Kidney tubule cell (primary cell): ENCODE measurements around the gene PPP2R1B.
"Not testable (repeated sequence)": the region's sequence is repeated elsewhere in the genome, so short reads cannot be mapped to it uniquely, and the experiment has no call there.

Experiments used
- DNase-seq: peaks from one replicate; pipeline ENCODE4 v3.0.0-alpha.2; 2018; ENCODE audit warnings: low spot score

The PPP2R1B gene

DNA sequence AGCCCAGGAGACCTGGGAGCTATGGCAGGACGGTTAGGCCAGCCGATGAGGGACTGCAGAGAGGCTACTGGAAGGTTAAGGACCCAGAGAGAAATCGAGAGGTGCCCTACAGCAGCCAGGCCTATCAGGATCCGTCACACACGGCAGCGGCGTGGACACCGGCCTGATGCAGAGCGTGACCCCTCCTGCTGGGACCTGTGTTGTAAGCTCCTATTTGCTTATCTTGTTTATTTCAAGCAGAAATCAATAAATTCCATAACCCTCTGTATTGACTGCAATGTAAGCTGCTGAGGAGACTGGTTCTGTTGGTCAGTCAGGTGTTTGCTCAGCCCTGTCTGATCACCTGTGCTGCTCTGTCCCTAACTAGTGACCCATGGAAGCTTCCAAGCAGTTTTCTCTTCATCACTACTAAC lies 39.9 kb downstream of the PPP2R1B start:
- no peak for DNase-seq

DNA sequence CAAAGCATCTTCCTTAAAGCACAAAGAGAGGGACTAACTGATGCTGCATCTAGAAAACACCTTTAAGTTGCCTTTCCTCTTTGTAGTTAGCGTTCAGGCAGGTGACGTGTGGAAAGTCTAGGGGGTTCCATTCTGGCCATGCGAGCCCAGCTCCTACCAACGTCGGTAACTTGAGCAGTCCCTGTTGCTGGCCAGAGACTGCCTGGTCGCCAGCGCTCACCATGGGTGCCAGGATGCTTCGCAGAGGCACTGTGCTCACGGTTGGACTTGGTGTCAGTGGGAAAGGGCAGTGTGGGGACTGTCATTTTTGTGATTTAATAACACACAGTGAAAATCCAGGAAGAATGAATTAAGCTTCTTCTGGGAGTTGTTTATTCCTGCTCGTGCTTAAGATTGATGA lies 40.6 kb downstream of the PPP2R1B start:
- DNase-seq: no peak

DNA sequence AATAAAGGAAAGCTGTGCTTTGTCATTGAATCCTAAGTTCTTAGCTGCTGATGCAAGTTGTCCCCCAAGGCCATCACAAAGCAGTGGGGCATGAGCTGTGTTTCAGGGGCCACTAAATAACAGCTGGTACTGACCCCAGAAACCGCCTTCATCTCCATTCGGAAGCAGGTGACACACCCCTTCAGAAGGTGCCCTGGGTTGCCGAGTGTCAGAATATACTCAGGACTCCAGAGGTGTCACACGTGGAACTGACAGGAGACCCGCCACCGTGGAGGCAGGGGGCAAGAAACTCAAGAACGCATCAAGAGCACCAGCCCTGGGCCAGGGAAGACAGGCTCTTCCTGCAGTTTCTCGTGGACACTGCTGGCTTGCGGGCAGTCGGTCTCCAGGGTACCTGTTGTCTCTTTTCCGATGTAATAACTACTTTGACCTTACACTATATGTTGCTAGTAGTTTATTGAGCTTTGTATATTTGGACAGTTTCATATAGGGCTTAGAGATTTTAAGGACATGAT lies 41.5 kb downstream of the PPP2R1B start:
- no peak for DNase-seq

- no peak for DNase-seq
Observed at GRCh38 chr11:111723595-111723994, 42.6 kb downstream of the PPP2R1B start.

- DNase-seq: no peak
Observed at GRCh38 chr11:111722501-111722900, 43.7 kb downstream of the PPP2R1B start.

DNA sequence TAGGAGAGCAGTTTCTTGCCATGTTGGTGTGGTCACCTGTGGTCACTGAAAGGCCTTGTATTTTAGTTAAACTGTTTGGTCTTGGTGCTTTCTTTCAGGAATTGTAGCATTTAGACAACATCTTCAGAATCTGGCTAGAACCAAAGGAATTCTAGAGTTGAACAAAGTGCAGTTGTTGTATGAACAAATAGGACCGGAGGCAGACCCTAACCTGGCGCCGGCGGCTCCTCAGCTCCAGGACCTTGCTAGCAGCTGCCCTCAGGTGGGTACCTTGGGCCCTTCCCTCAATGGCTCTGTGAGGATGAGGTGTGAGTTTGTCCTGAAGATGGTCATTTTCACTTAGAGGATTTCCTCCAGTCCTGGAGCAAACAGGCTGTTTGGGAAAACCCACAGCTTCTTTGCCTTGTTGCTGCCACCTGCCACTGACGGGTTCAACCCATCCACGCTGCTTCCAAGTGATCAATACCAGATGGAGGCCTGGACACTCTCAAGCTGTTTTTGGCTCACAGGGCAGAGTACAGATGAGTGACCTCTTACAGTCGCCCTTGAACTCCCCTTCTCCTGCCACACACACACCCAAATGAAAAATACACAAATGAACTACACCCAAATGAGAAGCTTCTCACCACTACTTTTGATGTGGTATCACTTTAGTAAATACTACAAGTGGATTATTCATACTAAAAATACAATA lies 45.2 kb downstream of the PPP2R1B start:
- no peak for DNase-seq

- DNase-seq: no peak
Observed at GRCh38 chr11:111719379-111719778, 46.8 kb downstream of the PPP2R1B start.

DNA sequence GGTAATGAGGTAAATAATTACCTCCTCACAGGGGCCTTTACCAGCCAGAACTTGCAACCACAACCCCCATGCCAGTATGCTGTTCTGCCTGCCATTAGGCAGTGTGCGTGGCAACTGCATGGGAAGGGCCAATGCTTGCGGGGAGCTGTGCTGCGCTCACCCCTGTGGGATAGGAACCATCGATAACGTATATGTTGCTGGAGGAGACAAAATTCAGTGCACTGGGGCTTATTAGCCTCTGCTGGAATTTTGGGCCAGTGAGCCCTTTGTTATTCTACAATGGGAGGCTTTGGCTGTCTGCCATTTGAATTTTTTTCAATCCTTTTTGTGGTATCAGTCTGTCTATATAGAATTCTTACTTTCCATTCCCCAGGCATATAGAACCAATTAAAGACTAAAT lies 47.3 kb downstream of the PPP2R1B start:
- DNase-seq: no peak

GRCh38 chr11:111718436-111718835 lies 47.8 kb downstream of the PPP2R1B start:
- DNase-seq: peak; percentile 87

DNA sequence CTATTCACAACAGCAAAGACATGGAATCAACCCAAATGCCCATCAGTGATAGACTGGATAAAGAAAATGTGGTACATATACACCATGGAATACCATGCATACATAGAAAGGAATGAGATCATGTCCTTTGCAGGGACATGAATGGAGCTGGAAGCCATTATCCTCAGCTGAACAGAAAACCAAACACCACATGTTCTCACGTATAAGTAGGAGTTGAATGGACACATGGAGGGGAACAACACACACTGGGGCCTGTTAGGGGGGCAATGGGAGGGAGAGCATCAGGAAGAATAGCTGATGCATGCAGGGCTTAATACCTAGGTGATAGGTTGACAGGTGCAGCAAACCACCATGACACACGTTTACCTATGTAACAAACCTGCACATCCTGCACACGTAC lies 48.5 kb downstream of the PPP2R1B start:
- not testable (repeated sequence) for DNase-seq

DNA sequence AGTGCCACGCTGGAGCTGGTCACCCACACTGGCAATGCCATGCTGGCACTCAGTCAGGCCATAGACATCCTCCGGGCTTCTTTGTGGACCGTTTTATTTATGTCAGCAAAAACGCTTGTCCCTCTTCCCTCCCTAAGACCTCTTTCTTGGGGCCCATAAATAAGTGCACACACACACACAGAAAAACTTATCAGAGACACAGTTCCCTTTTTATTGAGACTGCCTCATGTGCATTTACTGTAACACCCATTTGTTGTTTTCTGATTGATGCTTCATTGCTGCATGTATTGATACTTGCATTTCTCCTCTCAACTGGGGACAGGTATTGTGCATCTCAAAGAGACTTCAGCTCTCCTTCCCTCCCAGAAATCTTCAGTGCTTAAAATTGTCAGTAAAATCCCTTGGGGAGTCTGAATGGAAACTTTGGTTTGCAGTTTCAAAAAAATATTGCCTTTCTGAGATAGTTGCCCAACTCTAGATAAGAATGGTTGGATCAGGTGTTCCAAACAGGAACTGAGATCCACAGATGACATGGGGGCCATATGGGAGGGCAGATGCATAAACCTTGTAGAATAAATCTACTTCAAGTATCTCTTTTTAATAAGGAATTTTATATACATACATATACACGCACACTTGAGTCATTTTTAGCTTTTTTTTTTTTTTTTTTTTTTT lies 50.9 kb downstream of the PPP2R1B start:
- DNase-seq: no peak

DNA sequence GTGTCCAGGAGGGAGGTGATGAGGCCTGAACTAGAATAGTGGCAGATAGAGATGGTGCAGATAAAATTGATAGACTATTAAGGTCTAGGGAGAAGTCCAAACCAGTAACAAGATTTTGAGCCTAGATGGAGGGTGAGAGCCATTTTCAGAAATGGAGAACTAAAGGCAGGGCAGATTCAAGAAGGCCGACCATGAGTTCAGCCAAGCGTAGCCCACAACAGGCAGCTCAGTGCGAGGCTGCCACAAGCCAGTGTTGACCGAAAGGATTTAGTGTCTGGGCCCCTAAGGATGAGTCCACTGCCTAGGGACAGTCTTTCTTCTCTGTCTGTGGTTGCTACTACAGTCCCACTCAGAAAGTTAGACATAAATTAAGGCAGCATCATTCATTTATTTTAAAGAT lies 51.7 kb downstream of the PPP2R1B start:
- no peak for DNase-seq

DNA sequence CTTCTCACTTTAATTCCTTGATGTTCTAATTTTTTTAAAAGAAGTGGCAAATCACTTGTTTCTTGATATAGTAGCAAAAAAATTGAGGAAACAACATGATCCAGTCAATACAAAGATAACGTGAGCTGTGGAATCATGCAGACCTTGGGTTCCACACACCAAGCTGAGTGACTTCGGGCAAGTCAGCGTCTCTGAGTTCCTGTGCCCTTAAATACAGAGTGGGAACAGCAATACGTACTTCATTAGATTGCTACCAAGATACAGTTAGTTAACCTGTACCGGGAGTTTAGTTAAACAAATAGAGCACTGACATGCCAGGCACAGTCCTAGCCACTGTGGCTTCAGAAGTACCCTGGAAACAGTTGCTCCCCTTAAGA lies 58.5 kb downstream of the PPP2R1B start:
- no peak for DNase-seq

- DNase-seq: no peak
Observed at GRCh38 chr11:111707039-111707690, 59.0 kb downstream of the PPP2R1B start.

GRCh38 chr11:111703576-111703975 lies 62.6 kb downstream of the PPP2R1B start:
- DNase-seq: no peak

- DNase-seq: no peak
Observed at GRCh38 chr11:111702623-111703022, 63.6 kb downstream of the PPP2R1B start.

GRCh38 chr11:111700162-111700561 lies 66.0 kb downstream of the PPP2R1B start:
- DNase-seq: no peak

DNA sequence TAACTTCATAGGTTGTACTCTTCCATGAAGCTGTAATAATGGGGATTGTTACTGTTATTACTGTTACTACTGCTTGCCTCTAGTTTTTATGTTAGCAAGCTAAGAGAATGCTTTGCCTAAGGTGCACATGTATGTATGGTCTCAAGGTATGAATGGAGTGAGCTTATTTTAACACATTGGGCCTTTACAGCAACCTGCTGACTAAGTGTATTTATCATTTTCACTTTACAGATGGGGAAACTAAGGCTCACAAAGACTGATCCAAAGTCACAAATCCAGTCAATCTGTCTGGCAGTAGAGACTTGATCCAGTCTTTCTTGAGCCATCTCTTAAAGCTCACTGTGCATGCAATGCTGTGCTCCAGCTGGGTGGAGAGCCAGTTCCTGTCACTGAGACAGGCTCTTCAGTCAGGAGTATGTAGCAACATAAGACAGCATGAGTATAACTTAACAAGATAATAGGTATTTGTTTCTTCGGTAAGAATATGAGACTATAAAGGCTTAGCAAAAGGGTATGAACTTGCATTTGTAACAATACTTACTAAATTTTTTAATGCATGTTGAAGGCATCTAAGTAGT lies 66.5 kb downstream of the PPP2R1B start:
- no peak for DNase-seq

GRCh38 chr11:111698852-111699559 lies 67.2 kb downstream of the PPP2R1B start:
- no peak for DNase-seq

DNA sequence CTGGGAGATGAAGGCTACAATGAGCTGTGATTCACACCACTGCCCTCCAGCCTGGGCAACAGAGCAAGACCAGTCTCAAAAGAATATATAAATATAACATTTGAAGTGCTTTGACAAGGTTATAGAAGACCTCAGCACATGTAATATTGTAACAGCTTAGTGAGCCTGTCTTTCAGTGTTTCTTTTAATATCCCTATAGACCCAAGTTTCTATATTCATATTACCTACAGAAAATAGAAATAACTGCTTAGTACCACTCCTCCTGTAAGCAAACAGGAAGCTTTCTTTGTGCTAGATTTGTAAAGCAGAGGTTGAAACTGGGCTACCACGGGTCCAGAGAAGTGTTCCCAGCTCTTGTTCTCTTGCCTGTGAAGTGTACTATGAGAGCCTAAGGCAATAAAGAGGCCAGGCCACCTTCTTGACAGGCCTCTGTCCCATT lies 68.2 kb downstream of the PPP2R1B start:
- DNase-seq: peak; percentile 50

- peak; percentile 50 for DNase-seq
Observed at GRCh38 chr11:111696556-111696955, 69.6 kb downstream of the PPP2R1B start.

DNA sequence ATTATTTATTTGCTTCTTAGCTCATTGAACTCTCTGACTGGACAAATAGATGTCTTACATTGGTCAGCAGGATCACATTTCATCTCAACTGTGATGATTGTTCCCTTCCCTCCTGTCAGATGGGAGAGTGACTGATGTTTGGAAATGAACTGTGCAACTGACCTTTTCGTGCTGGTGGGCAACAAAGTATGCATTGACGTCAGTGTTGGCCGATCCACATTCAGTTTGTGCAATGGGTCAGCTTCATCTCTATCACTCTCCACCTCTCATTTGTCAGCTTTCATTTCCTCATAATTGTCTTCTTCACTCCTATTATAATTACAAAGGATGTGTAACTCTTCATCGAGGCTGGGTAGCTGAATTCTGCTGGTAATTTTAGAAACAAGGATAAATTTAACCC lies 71.3 kb downstream of the PPP2R1B start:
- peak; percentile 84 for DNase-seq
